GM21526 (cell line): ENCODE results near the gene HSPG2.
"Not testable (repeated sequence)": the region's sequence is repeated elsewhere in the genome, so short reads cannot be mapped to it uniquely, and the experiment has no call there.

ENCODE experiments used
- ATAC-seq: cut with Tn5 transposase; IDR thresholded peaks from one replicate; pipeline ENCODE4 v1.9.1; 2021; ENCODE audit warnings: moderate library complexity; ENCODE audit not compliant: unreplicated experiment, low FRiP score

Gene HSPG2

GRCh38 chr1:21956720-21957552 lies 19.8 kb upstream of the HSPG2 start:
- ATAC-seq = no peak

- no peak for ATAC-seq
These were observed 18.6 kb upstream of the HSPG2 start for GRCh38 chr1:21955501-21956281.

GRCh38 chr1:21955058-21955457 lies 17.9 kb upstream of the HSPG2 start:
- ATAC-seq = no peak

GRCh38 chr1:21952786-21953520 lies 15.8 kb upstream of the HSPG2 start:
- ATAC-seq = no peak

- no peak for ATAC-seq
These were observed 14.2 kb upstream of the HSPG2 start for GRCh38 chr1:21951226-21951870.

GRCh38 chr1:21950734-21951133 lies 13.6 kb upstream of the HSPG2 start:
- no peak for ATAC-seq

- ATAC-seq = no peak
These were observed 9.9 kb upstream of the HSPG2 start for GRCh38 chr1:21946836-21947587.

- no peak for ATAC-seq
These were observed 7.6 kb upstream of the HSPG2 start for GRCh38 chr1:21944733-21945073.

GRCh38 chr1:21942959-21943640 lies 6.0 kb upstream of the HSPG2 start:
- not testable (repeated sequence) for ATAC-seq

GRCh38 chr1:21942464-21942863 lies 5.4 kb upstream of the HSPG2 start:
- no peak for ATAC-seq

- no peak for ATAC-seq
These were observed 4.3 kb upstream of the HSPG2 start for GRCh38 chr1:21941370-21941769.

- no peak for ATAC-seq
These were observed 3.4 kb upstream of the HSPG2 start for GRCh38 chr1:21940492-21940891.

GRCh38 chr1:21939650-21940374 lies 2.7 kb upstream of the HSPG2 start:
- ATAC-seq = no peak

GRCh38 chr1:21938732-21939538 lies 1.8 kb upstream of the HSPG2 start:
- ATAC-seq = no peak

- ATAC-seq = no peak
These were observed 437 bp upstream of the HSPG2 start for GRCh38 chr1:21937372-21938121.

GRCh38 chr1:21936366-21937031 lies 611 bp downstream of the HSPG2 start:
- no peak for ATAC-seq

- ATAC-seq = no peak
These were observed 1.2 kb downstream of the HSPG2 start for GRCh38 chr1:21935891-21936365.
